ENCODE measurements around the gene RNF223.

Gene RNF223

GRCh38 chr1:1052003-1052840 is 21.9 kb downstream of the RNF223 start:
- H3K4me3 ChIP-seq (ENCODE audit: low read length), result no peak overlapping the region
- DNase-seq (ENCODE audit: low read depth, low spot score), result no peak

- no peak overlapping the region for H3K4me3 ChIP-seq (ENCODE audit: low read length)
- DNase-seq (ENCODE audit: low read depth, low spot score), result no peak
Observed at GRCh38 chr1:1051127-1051810, 22.8 kb downstream of the RNF223 start.

- no peak for DNase-seq (ENCODE audit: low read depth, low spot score)
Observed at GRCh38 chr1:1050577-1051052, 23.5 kb downstream of the RNF223 start.

GRCh38 chr1:1049318-1050165 is 24.6 kb downstream of the RNF223 start:
- no peak overlapping the region for H3K4me3 ChIP-seq (ENCODE audit: low read length)
- no peak for DNase-seq (ENCODE audit: low read depth, low spot score)

More at GRCh38 chr1:1050577-1051052, 23.5 kb downstream of the RNF223 start:
- H3K4me3 ChIP-seq (ENCODE audit: low read length), result no peak overlapping the region

GRCh38 chr1:1048765-1049164 is 25.3 kb downstream of the RNF223 start:
- no peak overlapping the region for H3K4me3 ChIP-seq (ENCODE audit: low read length)
- no peak for DNase-seq (ENCODE audit: low read depth, low spot score)

- no peak for DNase-seq (ENCODE audit: low read depth, low spot score)
- H3K4me3 ChIP-seq (ENCODE audit: low read length), result no peak overlapping the region
Observed at GRCh38 chr1:1047963-1048362, 26.1 kb downstream of the RNF223 start.

GRCh38 chr1:1047407-1047806 is 26.7 kb downstream of the RNF223 start:
- no peak overlapping the region for H3K4me3 ChIP-seq (ENCODE audit: low read length)
- no peak for DNase-seq (ENCODE audit: low read depth, low spot score)

- no peak overlapping the region for H3K4me3 ChIP-seq (ENCODE audit: low read length)
- DNase-seq (ENCODE audit: low read depth, low spot score), result no peak
Observed at GRCh38 chr1:1046767-1047166, 27.3 kb downstream of the RNF223 start.

GRCh38 chr1:1046243-1046642 is 27.9 kb downstream of the RNF223 start:
- no peak overlapping the region for H3K4me3 ChIP-seq (ENCODE audit: low read length)
- no peak for DNase-seq (ENCODE audit: low read depth, low spot score)

GRCh38 chr1:1045129-1045528 is 29.0 kb downstream of the RNF223 start:
- no peak overlapping the region for H3K4me3 ChIP-seq (ENCODE audit: low read length)
- DNase-seq (ENCODE audit: low read depth, low spot score), result no peak

GRCh38 chr1:1044455-1045078 is 29.5 kb downstream of the RNF223 start:
- DNase-seq (ENCODE audit: low read depth, low spot score), result no peak
- no peak overlapping the region for H3K4me3 ChIP-seq (ENCODE audit: low read length)

- H3K4me3 ChIP-seq (ENCODE audit: low read length), result no peak overlapping the region
- DNase-seq (ENCODE audit: low read depth, low spot score), result no peak
Observed at GRCh38 chr1:1043921-1044320, 30.2 kb downstream of the RNF223 start.

GRCh38 chr1:1043411-1043810 is 30.7 kb downstream of the RNF223 start:
- H3K4me3 ChIP-seq (ENCODE audit: low read length), result no peak overlapping the region
- DNase-seq (ENCODE audit: low read depth, low spot score), result no peak

GRCh38 chr1:1042835-1043234 is 31.3 kb downstream of the RNF223 start:
- no peak for DNase-seq (ENCODE audit: low read depth, low spot score)
- no peak overlapping the region for H3K4me3 ChIP-seq (ENCODE audit: low read length)

GRCh38 chr1:1041873-1042272 is 32.2 kb downstream of the RNF223 start:
- H3K4me3 ChIP-seq (ENCODE audit: low read length), result no peak overlapping the region
- DNase-seq (ENCODE audit: low read depth, low spot score), result no peak

GRCh38 chr1:1041092-1041523 is 33.0 kb downstream of the RNF223 start:
- no peak for DNase-seq (ENCODE audit: low read depth, low spot score)
- H3K4me3 ChIP-seq (ENCODE audit: low read length), result no peak overlapping the region

- peak; percentile 78 for DNase-seq (ENCODE audit: low read depth, low spot score)
- peak overlapping the region; percentile 44 for H3K4me3 ChIP-seq (ENCODE audit: low read length)
Observed at GRCh38 chr1:1040004-1040991, 33.8 kb downstream of the RNF223 start.

All from Jurkat, Clone E6-1 (cell line).